HCT116 (cell line): Measurements from ENCODE around the gene STK11. TPM values are rescaled to one million over a fixed set of nuclear protein-coding genes. Genes with fewer than 3 reads are reported as not detected.

Experiments used
- ATAC-seq: fragments of 200-7000 bp; cut with Tn5 transposase; 2 replicates; pipeline ENCODE4 v1.9.1; 2020; ENCODE audit warnings: mild to moderate bottlenecking, moderate library complexity
- BruUV-seq: library from RNA; stranded (reverse); fragments of 400-500 nt; replicated peaks from 2 replicates; lab custom pipeline; 2021; lab: Mats Ljungman, UMichigan
- CTCF ChIA-PET: fragments of 300-600 bp; sonication (Branson Sonifier 250); formaldehyde crosslinking; loops from one replicate; lab custom pipeline; 2021; ENCODE audit warnings: antibody characterized with exemption; lab: Charles Lee
- POLR2A ChIA-PET: fragments of 300-600, 350-600 bp; sonication (Branson Sonifier 250); formaldehyde crosslinking; loops from one replicate; lab custom pipeline; 2021; ENCODE audit warnings: antibody characterized with exemption; lab: Charles Lee
- RAD21 ChIA-PET, 2 experiments: fragments of 300-600 bp; sonication (Branson Sonifier 250); formaldehyde crosslinking; loops; one replicate each; lab custom pipeline; 2023; ENCODE audit warnings: low total read pairs in 2 of 2; ENCODE audit not compliant: uncharacterized antibody in 2 of 2, unreplicated experiment in 2 of 2, low non-redundant PET in 1 of 2; lab: Charles Lee
- DNase-seq: peaks from one replicate; pipeline ENCODE4 v3.0.0-alpha.2; 2010; ENCODE audit warnings: low read depth, low spot score
- H2AFZ ChIP-seq: fragments of 200-600 bp; shearing (Covaris generic), sonication (generic); 2 replicates; pipeline ENCODE4 v1.6.1; 2017; ENCODE audit warnings: low read depth, mixed run types, mixed read lengths, antibody characterized with exemption, low read length; ENCODE audit not compliant: poor library complexity, severe bottlenecking
- H3K27ac ChIP-seq: 2 replicates; pipeline ENCODE4 v1.5.1; 2012; ENCODE audit warnings: low read depth, low read length
- H3K27me3 ChIP-seq: fragments of 200-600 bp; sonication (generic); 2 replicates; pipeline ENCODE4 v1.6.1; 2016; ENCODE audit warnings: mixed run types, low read length, mixed read lengths; ENCODE audit not compliant: insufficient read depth
- H3K36me3 ChIP-seq, 2 experiments: fragments of 200-500 bp in 1 of 2; fragments of 200-600 bp in 1 of 2; sonication (Bioruptor generic) in 1 of 2; sonication (generic) in 1 of 2; 2 replicates each; pipeline versions ENCODE4 v1.5.1 to v1.6.1; 2014 to 2016; ENCODE audit warnings: low read length in 2 of 2, inconsistent platforms in 1 of 2, mixed read lengths in 1 of 2, mixed run types in 1 of 2; ENCODE audit not compliant: insufficient read depth in 2 of 2, control insufficient read depth in 1 of 2
- H3K4me1 ChIP-seq, 2 experiments: fragments of 200-600 bp in 1 of 2; sonication (generic) in 1 of 2; 2 replicates each; pipeline versions ENCODE4 v1.5.1 to v1.6.1; 2012 to 2017; ENCODE audit warnings: low read length in 2 of 2, inconsistent platforms in 1 of 2, mild to moderate bottlenecking in 1 of 2, mixed read lengths in 1 of 2, mixed run types in 1 of 2, moderate library complexity in 1 of 2; ENCODE audit not compliant: insufficient read depth in 2 of 2, control insufficient read depth in 1 of 2
- H3K4me2 ChIP-seq: fragments of 200-600 bp; sonication (generic); 2 replicates; pipeline ENCODE4 v1.6.1; 2017; ENCODE audit warnings: mixed run types, low read length, mixed read lengths
- H3K4me3 ChIP-seq, 2 experiments: fragments of 200-600 bp in 1 of 2; sonication (generic) in 1 of 2; replicated peaks in 1 of 2; 2 replicates each; pipeline ENCODE4 v1.5.1; 2011 to 2016; ENCODE audit warnings: low read length in 2 of 2, control low read depth in 1 of 2, low read depth in 1 of 2, mild to moderate bottlenecking in 1 of 2, mixed read lengths in 1 of 2, mixed run types in 1 of 2
- H3K79me2 ChIP-seq: fragments of 200-600 bp; sonication (generic); 2 replicates; pipeline ENCODE4 v1.6.1; 2017; ENCODE audit warnings: mild to moderate bottlenecking, mixed run types, low read length, moderate library complexity, mixed read lengths; ENCODE audit not compliant: insufficient read depth
- H3K9ac ChIP-seq: fragments of 200-600 bp; sonication (generic); 2 replicates; pipeline ENCODE4 v1.6.1; 2016; ENCODE audit warnings: low read length, mixed read lengths
- H3K9me2 ChIP-seq: fragments of 200-600 bp; sonication (generic), shearing (Covaris generic); 2 replicates; pipeline ENCODE4 v1.6.1; 2017; ENCODE audit warnings: mixed run types, mild to moderate bottlenecking, moderate library complexity; ENCODE audit not compliant: insufficient read depth
- H3K9me3 ChIP-seq, 2 experiments: fragments of 200-500 bp in 1 of 2; fragments of 200-600 bp in 1 of 2; sonication (Bioruptor generic) in 1 of 2; sonication (generic) in 1 of 2; 2 replicates each; pipeline ENCODE4 v1.6.1; 2014 to 2017; ENCODE audit warnings: low read length in 2 of 2, mixed read lengths in 2 of 2, inconsistent platforms in 1 of 2, low read depth in 1 of 2, mild to moderate bottlenecking in 1 of 2, mixed run types in 1 of 2, moderate library complexity in 1 of 2; ENCODE audit not compliant: control insufficient read depth in 1 of 2, insufficient read depth in 1 of 2
- H4K20me1 ChIP-seq: fragments of 200-600 bp; sonication (generic), shearing (Covaris generic); 2 replicates; pipeline ENCODE4 v1.6.1; 2017; ENCODE audit warnings: mixed run types, mild to moderate bottlenecking, moderate library complexity; ENCODE audit not compliant: insufficient read depth
- ATF3 ChIP-seq: IDR thresholded peaks from 2 replicates; pipeline ENCODE4 v1.6.1; 2012
- CBX3 ChIP-seq: IDR thresholded peaks from 2 replicates; pipeline ENCODE4 v1.6.1; 2012; ENCODE audit warnings: low read depth
- CEBPB ChIP-seq: IDR thresholded peaks from 2 replicates; pipeline ENCODE4 v1.6.1; 2012; ENCODE audit warnings: low read depth
- CTCF ChIP-seq, 3 experiments: fragments of 200-600 bp in 1 of 3; sonication (generic) in 1 of 3; IDR thresholded peaks in 2 of 3; conservative IDR thresholded peaks in 1 of 3; 2 replicates each; pipeline ENCODE4 v1.5.1; 2012 to 2017; ENCODE audit warnings: low read depth in 2 of 3, low read length in 2 of 3, antibody characterized with exemption in 1 of 3, borderline replicate concordance in 1 of 3, control low read depth in 1 of 3, mild to moderate bottlenecking in 1 of 3, mixed read lengths in 1 of 3, mixed run types in 1 of 3, moderate library complexity in 1 of 3; ENCODE audit not compliant: insufficient read depth in 1 of 3
- EZH2 ChIP-seq: fragments of 200-600 bp; sonication (generic); IDR thresholded peaks from 2 replicates; pipeline ENCODE4 v1.6.1; 2017; ENCODE audit warnings: antibody characterized with exemption, mixed run types
- EZH2phosphoT487 ChIP-seq: fragments of 200-600 bp; IDR thresholded peaks from 2 replicates; pipeline ENCODE4 v1.6.1; 2018; ENCODE audit warnings: antibody characterized with exemption, borderline replicate concordance
- MAX ChIP-seq: IDR thresholded peaks from 2 replicates; pipeline ENCODE4 v1.6.1; 2012
- POLR2AphosphoS5 ChIP-seq: IDR thresholded peaks from 2 replicates; pipeline ENCODE4 v1.6.1; 2011; ENCODE audit warnings: mild to moderate bottlenecking, low read depth, low read length, moderate library complexity
- RAD21 ChIP-seq: IDR thresholded peaks from 2 replicates; pipeline ENCODE4 v1.6.1; 2012; ENCODE audit warnings: low read depth, mild to moderate bottlenecking
- REST ChIP-seq: IDR thresholded peaks from 2 replicates; pipeline ENCODE4 v1.6.1; 2012; ENCODE audit warnings: low read depth
- SIN3A ChIP-seq: IDR thresholded peaks from 2 replicates; pipeline ENCODE4 v1.6.1; 2012; ENCODE audit warnings: low read depth
- SP1 ChIP-seq: IDR thresholded peaks from 2 replicates; pipeline ENCODE4 v1.6.1; 2012; ENCODE audit warnings: low read depth
- SRF ChIP-seq: IDR thresholded peaks from 2 replicates; pipeline ENCODE4 v1.6.1; 2012; ENCODE audit warnings: low read depth
- TCF7L2 ChIP-seq: IDR thresholded peaks from 2 replicates; pipeline ENCODE4 v1.7.0; 2011; ENCODE audit warnings: borderline replicate concordance, inconsistent platforms; ENCODE audit not compliant: insufficient read depth, insufficient read length; ENCODE audit errors: extremely low read depth
- YY1 ChIP-seq: IDR thresholded peaks from 2 replicates; pipeline ENCODE4 v1.6.1; 2011; ENCODE audit warnings: low read length, low read depth, moderate library complexity, mild to moderate bottlenecking; ENCODE audit not compliant: insufficient replicate concordance; ENCODE audit errors: extremely low read depth
- ZNF274 ChIP-seq: fragments of 200-500 bp; sonication (Bioruptor generic); IDR thresholded peaks from 2 replicates; pipeline ENCODE4 v1.6.1; 2014; ENCODE audit warnings: mild to moderate bottlenecking, low read depth, low read length, inconsistent platforms
- intact Hi-C: fragments of 100-400 bp; cut with micrococcal nuclease; formaldehyde crosslinking; loops from 2 replicates; pipeline ENCODE4 v1.10.0; 2022
- total RNA-seq: library from RNA; stranded (reverse); gene quantifications from one replicate; pipeline ENCODE4 v1.2.1, GENCODE V29; 2021; ENCODE audit not compliant: unreplicated experiment

STK11 gene
- total RNA-seq, 1 experiment from 2014 or later: 86.9 TPM

GRCh38 chr19:1232652-1233072 lies 27.1 kb downstream of the STK11 start:
- Histone ChIP-seq H4K20me1 (no peaks in the 10 kb centered on the region), H2AFZ (no peak overlapping the region), H3K27ac (peak overlapping the region; percentile 27; the same call in 1 of the 2 replicates), H3K4me3 (no peak overlapping the region), H3K9me3 (no peaks in the 10 kb centered on the region), H3K27me3 (no peaks in the 10 kb centered on the region), H3K4me2 (no peak overlapping the region), H3K4me1 (peaks cover 16 to 36% of the 10 kb centered on the region in 2 experiments), H3K79me2 (peaks cover 22% of the 10 kb centered on the region; the same call in 1 of the 2 replicates), H3K9ac (no peak overlapping the region), H3K9me2 (no peaks in the 10 kb centered on the region), H3K36me3 (peaks cover 3 to 16% of the 10 kb centered on the region in 2 experiments; a peak in 3 of 4 replicates)
- BruUV-seq: TSS peak; percentile 14
- ChIA-PET RAD21 (no interaction called here), CTCF (no interaction called here), POLR2A (no interaction called here)
- intact Hi-C loops: no loop called here
- no peak for ATAC-seq
- TF ChIP-seq MAX (no peak), TCF7L2 (no peak), CBX3 (no peak), SRF (no peak), EZH2 (no peak), ZNF274 (no peak), ATF3 (no peak), SP1 (no peak), YY1 (no peak), SIN3A (no peak), REST (no peak), CEBPB (no peak), EZH2phosphoT487 (no peak), RAD21 (no peak), POLR2AphosphoS5 (no peak), CTCF (IDR thresholded peaks at IDR 0.05 in 2 of 3, conservative IDR thresholded peaks at IDR 0.05 in 1 of 3; ENCODE audit: borderline replicate concordance in 1 of 3, insufficient read depth in 1 of 3, low read depth in 2 of 3, low read length in 2 of 3) (no peak)
- no peak for DNase-seq
